HAP-1 (cell line): Measurements from ENCODE around the gene FREY1.
"Not testable (repeated sequence)": the region's sequence is repeated elsewhere in the genome, so short reads cannot be mapped to it uniquely, and the experiment has no call there.

ENCODE experiments used
- DNase-seq, 2 experiments: peaks; one replicate each; pipeline ENCODE4 v3.0.0-alpha.2; 2016 to 2020; ENCODE audit warnings: low spot score in 2 of 2
- H3K27me3 ChIP-seq: fragments of 250-450 bp; sonication (Bioruptor Pico); 2 replicates; pipeline ENCODE4 v1.5.1; 2020; ENCODE audit warnings: low read depth, mild to moderate bottlenecking, moderate library complexity
- H3K36me3 ChIP-seq: fragments of 250-450 bp; sonication (Bioruptor Pico); replicated peaks from 2 replicates; pipeline ENCODE4 v1.5.1; 2020; ENCODE audit warnings: mild to moderate bottlenecking
- H3K4me1 ChIP-seq: fragments of 250-450 bp; sonication (Bioruptor Pico); 2 replicates; pipeline ENCODE4 v1.5.1; 2020; ENCODE audit warnings: mild to moderate bottlenecking
- H3K4me3 ChIP-seq: fragments of 250-450 bp; sonication (Bioruptor Pico); 2 replicates; pipeline ENCODE4 v1.5.1; 2020; ENCODE audit warnings: mild to moderate bottlenecking, moderate library complexity
- H3K9me3 ChIP-seq: fragments of 250-450 bp; sonication (Bioruptor Pico); 2 replicates; pipeline ENCODE4 v1.5.1; 2020; ENCODE audit warnings: mild to moderate bottlenecking, moderate library complexity
- in situ Hi-C: fragments of 300-500 bp; cut with MboI; formaldehyde crosslinking; loops from 3 replicates; pipeline ENCODE4 v1.14.3; 2020; ENCODE audit warnings: low sequenced_read_pairs, inconsistent platforms, mixed read lengths

The FREY1 gene

GRCh38 chr11:45913942-45914635, 7.0 kb upstream of the FREY1 start:
- Histone ChIP-seq H3K4me3 (no peak overlapping the region), H3K27me3 (no peaks in the 10 kb centered on the region), H3K4me1 (peaks cover 7% of the 10 kb centered on the region), H3K9me3 (no peaks in the 10 kb centered on the region), H3K36me3 (peaks cover 21% of the 10 kb centered on the region)
- no peak for DNase-seq
- in situ Hi-C loops = no loop called here

- Histone ChIP-seq H3K27me3 (no peaks in the 10 kb centered on the region), H3K4me1 (peaks cover 4% of the 10 kb centered on the region; the same call in 1 of the 2 replicates), H3K4me3 (no peak overlapping the region), H3K36me3 (peaks cover 21% of the 10 kb centered on the region), H3K9me3 (no peaks in the 10 kb centered on the region)
- no peak for DNase-seq
- in situ Hi-C loops = no loop called here
Measured at GRCh38 chr11:45913514-45913913, 6.4 kb upstream of the FREY1 start.

GRCh38 chr11:45910623-45911022, 3.6 kb upstream of the FREY1 start:
- no peaks in the 10 kb centered on the region for H3K27me3 ChIP-seq
- in situ Hi-C loops = no loop called here
- peaks cover 21% of the 10 kb centered on the region for H3K36me3 ChIP-seq
- DNase-seq = no peak
- no peaks in the 10 kb centered on the region for H3K9me3 ChIP-seq
- no peak overlapping the region for H3K4me3 ChIP-seq
- H3K4me1 ChIP-seq = no peaks in the 10 kb centered on the region

- Histone ChIP-seq H3K4me1 (no peaks in the 10 kb centered on the region), H3K27me3 (no peaks in the 10 kb centered on the region), H3K36me3 (peaks cover 18% of the 10 kb centered on the region), H3K4me3 (no peak overlapping the region), H3K9me3 (no peaks in the 10 kb centered on the region)
- DNase-seq = no peak
- in situ Hi-C loops = loop anchor here (10.0 kb wide), 1 partner anchor 55 kb away; no protein-coding TSS in a partner anchor
Measured at GRCh38 chr11:45909594-45910475, 2.8 kb upstream of the FREY1 start.

- H3K4me3 ChIP-seq = no peak overlapping the region
- DNase-seq = no peak
- H3K9me3 ChIP-seq = no peaks in the 10 kb centered on the region
- H3K4me1 ChIP-seq = no peaks in the 10 kb centered on the region
- H3K27me3 ChIP-seq = no peaks in the 10 kb centered on the region
- peaks cover 1% of the 10 kb centered on the region for H3K36me3 ChIP-seq
- in situ Hi-C loops = loop anchor here (10.0 kb wide), 1 partner anchor 57 kb away; no protein-coding TSS in a partner anchor
Measured at GRCh38 chr11:45907911-45908370, 870 bp upstream of the FREY1 start.

GRCh38 chr11:45906096-45906682, 882 bp downstream of the FREY1 start:
- no peak for DNase-seq
- Histone ChIP-seq H3K9me3 (no peaks in the 10 kb centered on the region), H3K27me3 (no peaks in the 10 kb centered on the region), H3K4me3 (no peak overlapping the region), H3K4me1 (no peaks in the 10 kb centered on the region), H3K36me3 (no peaks in the 10 kb centered on the region; the same call in none of the 2 replicates)
- in situ Hi-C loops = loop anchor here (10.0 kb wide), 1 partner anchor 59 kb away; no protein-coding TSS in a partner anchor

GRCh38 chr11:45905576-45905975, 1.5 kb downstream of the FREY1 start:
- not testable (repeated sequence) for H3K4me1 ChIP-seq, H3K36me3 ChIP-seq, H3K27me3 ChIP-seq, H3K9me3 ChIP-seq, H3K4me3 ChIP-seq, DNase-seq
- in situ Hi-C loops = loop anchor here (10.0 kb wide), 1 partner anchor 59 kb away; no protein-coding TSS in a partner anchor

- H3K9me3 ChIP-seq = no peaks in the 10 kb centered on the region
- no peaks in the 10 kb centered on the region; the same call in none of the 2 replicates for H3K36me3 ChIP-seq
- in situ Hi-C loops = loop anchor here (10.0 kb wide), 1 partner anchor 60 kb away; no protein-coding TSS in a partner anchor
- no peaks in the 10 kb centered on the region for H3K4me1 ChIP-seq
- no peak overlapping the region for H3K4me3 ChIP-seq
- DNase-seq = no peak
- H3K27me3 ChIP-seq = no peaks in the 10 kb centered on the region
Measured at GRCh38 chr11:45905095-45905494, 2.0 kb downstream of the FREY1 start.

GRCh38 chr11:45904309-45904915, 2.7 kb downstream of the FREY1 start:
- H3K4me1 ChIP-seq = peaks cover 1% of the 10 kb centered on the region
- no peaks in the 10 kb centered on the region for H3K9me3 ChIP-seq
- in situ Hi-C loops = loop anchor here (10.0 kb wide), 1 partner anchor 60 kb away; no protein-coding TSS in a partner anchor
- no peak for DNase-seq
- no peak overlapping the region for H3K4me3 ChIP-seq
- no peaks in the 10 kb centered on the region for H3K27me3 ChIP-seq
- H3K36me3 ChIP-seq = no peaks in the 10 kb centered on the region; the same call in none of the 2 replicates

- H3K36me3 ChIP-seq = no peaks in the 10 kb centered on the region; the same call in 1 of the 2 replicates
- H3K4me3 ChIP-seq = no peak overlapping the region
- in situ Hi-C loops = loop anchor here (10.0 kb wide), 1 partner anchor 62 kb away; no protein-coding TSS in a partner anchor
- peaks cover 6% of the 10 kb centered on the region for H3K4me1 ChIP-seq
- no peak for DNase-seq
- H3K9me3 ChIP-seq = no peaks in the 10 kb centered on the region
- H3K27me3 ChIP-seq = no peaks in the 10 kb centered on the region
Measured at GRCh38 chr11:45902452-45903380, 4.4 kb downstream of the FREY1 start.

- peaks cover 6% of the 10 kb centered on the region for H3K4me1 ChIP-seq
- no peaks in the 10 kb centered on the region for H3K9me3 ChIP-seq
- H3K27me3 ChIP-seq = no peaks in the 10 kb centered on the region
- in situ Hi-C loops = loop anchor here (10.0 kb wide), 1 partner anchor 63 kb away; no protein-coding TSS in a partner anchor
- DNase-seq = no peak
- no peak overlapping the region for H3K4me3 ChIP-seq
- no peaks in the 10 kb centered on the region; the same call in 1 of the 2 replicates for H3K36me3 ChIP-seq
Measured at GRCh38 chr11:45901626-45902025, 5.4 kb downstream of the FREY1 start.

- in situ Hi-C loops = loop anchor here (10.0 kb wide), 1 partner anchor 64 kb away; no protein-coding TSS in a partner anchor
- DNase-seq = peak in 1 of 2 experiments; percentile 50
- no peaks in the 10 kb centered on the region; the same call in 1 of the 2 replicates for H3K36me3 ChIP-seq
- H3K9me3 ChIP-seq = no peaks in the 10 kb centered on the region
- peaks cover 6% of the 10 kb centered on the region for H3K4me1 ChIP-seq
- no peaks in the 10 kb centered on the region for H3K27me3 ChIP-seq
- peak overlapping the region; percentile 48 for H3K4me3 ChIP-seq
Measured at GRCh38 chr11:45900916-45901617, 6.0 kb downstream of the FREY1 start.
